Stimulated activated CD4-positive, alpha-beta T cell treated with anti-CD3 and anti-CD28 coated beads, TNF-alpha, amount 100 ng/mL, for 4 hours (primary cell): ENCODE data around the gene SMPD3.
A peak's percentile ranks its signal among the peaks of the same experiment; 100 is the strongest.

ENCODE experiments used
- DNase-seq, 3 experiments: peaks; one replicate each; pipeline ENCODE4 v3.0.0-alpha.2; 2020; ENCODE audit warnings: low read depth in 3 of 3

Gene SMPD3

GRCh38 chr16:68356249-68356918 lies 91.9 kb downstream of the SMPD3 start:
- DNase-seq = peak in 1 of 3 experiments; percentile 39

- DNase-seq = no peak
Observed at GRCh38 chr16:68355447-68356248, 92.7 kb downstream of the SMPD3 start.

DNA sequence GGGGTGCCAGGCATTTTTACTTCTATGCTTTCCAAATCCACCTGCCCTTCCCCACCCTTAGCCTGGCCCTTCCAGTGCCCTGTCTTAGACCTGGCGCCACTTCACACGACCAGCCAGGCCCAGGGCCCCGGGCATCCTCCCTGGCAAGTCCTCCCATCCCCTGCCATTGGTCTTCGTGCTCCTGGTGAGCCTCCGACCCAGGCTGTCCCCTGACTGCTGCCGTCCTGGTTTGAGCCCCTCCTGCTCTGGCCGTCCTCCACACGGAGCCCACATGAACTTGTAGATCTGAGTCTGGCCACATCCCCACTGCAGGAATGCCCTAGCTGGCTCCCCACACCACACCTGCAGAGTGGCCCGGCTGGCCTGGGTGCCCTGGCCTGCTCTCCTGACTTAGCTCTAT lies 93.5 kb downstream of the SMPD3 start:
- no peak for DNase-seq

- no peak for DNase-seq
Observed at GRCh38 chr16:68353366-68353765, 94.9 kb downstream of the SMPD3 start.

DNA sequence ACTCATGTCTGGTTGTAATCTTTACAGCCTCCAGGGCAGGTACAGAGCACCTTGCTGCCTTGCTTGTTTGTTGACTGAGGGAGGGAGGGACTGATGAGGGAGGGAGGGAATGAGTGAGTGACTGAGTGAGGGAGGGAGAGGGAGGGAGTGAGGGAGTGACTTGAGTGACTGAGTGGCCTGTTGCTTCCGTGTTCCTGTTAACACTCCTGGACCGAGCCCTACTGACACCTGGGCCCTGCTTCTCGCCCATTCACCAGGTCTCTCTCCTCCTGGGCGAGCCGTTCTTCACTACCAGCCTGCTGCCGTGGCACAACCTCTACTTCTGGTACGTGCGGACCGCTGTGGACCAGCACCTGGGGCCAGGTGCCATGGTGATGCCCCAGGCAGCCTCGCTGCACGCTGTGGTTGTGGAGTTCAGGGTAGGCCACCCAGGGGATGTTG lies 96.3 kb downstream of the SMPD3 start:
- no peak for DNase-seq

- no peak for DNase-seq
Observed at GRCh38 chr16:68351463-68351862, 96.8 kb downstream of the SMPD3 start.

DNA sequence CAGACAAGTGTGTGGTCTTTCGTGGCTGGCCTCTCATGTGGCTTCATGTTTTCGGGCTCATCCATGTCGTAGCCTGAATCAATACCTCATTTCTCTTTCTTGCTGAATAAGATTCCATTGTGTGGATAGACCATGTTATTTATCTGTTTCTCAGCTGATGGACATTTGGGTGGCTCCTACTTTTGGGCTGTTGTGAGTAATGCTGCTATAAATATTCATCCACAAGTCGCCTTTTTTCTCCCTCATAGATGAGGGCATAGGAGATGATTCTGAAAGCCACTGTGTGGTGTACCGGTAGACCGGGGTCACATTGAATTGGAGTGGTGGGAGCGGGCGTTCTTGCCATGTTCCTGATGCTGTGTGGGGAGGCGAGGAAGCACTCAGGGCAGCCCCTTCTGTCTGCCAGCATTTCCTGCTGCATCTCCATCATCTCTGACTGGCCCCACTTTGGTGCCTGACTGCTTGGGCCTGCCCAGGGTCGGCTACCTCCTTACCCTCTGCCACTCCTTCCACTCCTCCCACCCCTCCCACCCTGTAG lies 97.4 kb downstream of the SMPD3 start:
- no peak for DNase-seq

- no peak for DNase-seq
Observed at GRCh38 chr16:68349838-68350410, 98.4 kb downstream of the SMPD3 start.

GRCh38 chr16:68348639-68349445 lies 99.5 kb downstream of the SMPD3 start:
- no peak for DNase-seq

- DNase-seq = no peak
Observed at GRCh38 chr16:68347605-68348004, 100.7 kb downstream of the SMPD3 start.

DNA sequence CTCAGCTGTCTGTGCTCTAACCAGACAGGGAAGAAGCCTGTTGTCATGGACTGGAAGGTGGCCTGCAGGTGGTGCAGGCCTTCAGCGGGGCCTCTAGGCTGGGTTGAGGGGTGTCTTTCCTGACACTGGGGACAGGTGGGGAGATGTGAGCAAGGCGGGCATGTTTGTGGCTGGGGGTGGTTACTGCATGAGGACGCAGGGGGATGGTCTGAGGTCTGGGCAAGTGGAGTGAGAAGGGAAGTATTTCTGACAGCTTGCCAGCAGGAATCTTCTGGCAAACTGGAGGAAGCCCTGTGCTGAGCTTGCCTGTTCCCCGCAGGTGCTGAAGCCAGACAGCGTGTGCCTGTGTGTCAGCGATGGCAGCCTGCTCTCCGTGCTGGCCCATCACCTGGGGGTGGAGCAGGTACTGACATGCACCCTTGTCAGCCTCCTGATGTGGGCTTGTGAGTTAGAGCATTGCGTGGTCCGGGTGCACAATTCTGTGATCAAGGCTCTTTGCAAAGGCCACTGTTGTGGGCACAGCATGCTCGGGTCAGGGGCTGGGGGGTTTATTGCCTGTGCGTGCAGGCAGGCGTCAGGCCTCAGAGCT lies 101.3 kb downstream of the SMPD3 start:
- DNase-seq = no peak

GRCh38 chr16:68345958-68346635 lies 102.2 kb downstream of the SMPD3 start:
- DNase-seq = no peak

GRCh38 chr16:68345351-68345810 lies 102.9 kb downstream of the SMPD3 start:
- DNase-seq = no peak

DNA sequence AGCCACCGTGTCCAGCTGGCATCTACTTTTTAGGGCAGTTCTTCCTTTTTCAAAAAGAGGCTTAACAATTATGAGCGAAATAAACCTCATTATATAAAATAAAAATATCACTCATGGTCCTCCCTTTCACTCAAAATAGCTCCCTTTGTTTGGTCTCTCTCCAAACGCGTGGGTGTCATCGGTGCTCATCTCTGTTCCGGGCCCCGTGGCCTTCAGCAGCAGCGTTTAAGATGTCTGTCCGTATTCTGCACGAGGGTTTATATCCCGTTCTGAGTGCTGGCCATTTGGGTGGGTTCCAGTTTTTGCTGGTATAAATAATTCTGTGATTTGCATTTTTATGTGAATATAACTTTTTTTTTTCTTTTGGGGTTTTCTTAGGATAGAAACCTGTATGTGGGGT lies 104.1 kb downstream of the SMPD3 start:
- DNase-seq = no peak

DNA sequence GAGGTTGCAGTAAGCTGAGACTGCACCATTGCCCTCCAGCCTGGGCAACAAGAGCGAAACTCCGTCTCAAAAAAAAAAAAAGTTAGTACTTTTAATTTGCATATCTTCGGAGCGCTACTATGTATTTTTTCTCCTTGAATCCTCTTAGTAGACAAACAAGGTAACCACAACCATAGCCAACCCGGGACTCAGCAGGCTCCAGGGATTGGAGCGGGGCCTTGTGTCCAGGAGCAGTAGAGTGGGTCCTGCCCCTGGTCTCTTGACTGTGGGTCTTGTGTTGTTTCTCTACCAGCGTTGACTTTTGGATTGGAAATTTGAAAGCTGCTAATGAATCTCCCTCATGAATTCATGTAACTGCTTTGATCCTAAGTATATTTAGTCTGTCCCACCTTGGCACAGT lies 105.2 kb downstream of the SMPD3 start:
- no peak for DNase-seq

DNA sequence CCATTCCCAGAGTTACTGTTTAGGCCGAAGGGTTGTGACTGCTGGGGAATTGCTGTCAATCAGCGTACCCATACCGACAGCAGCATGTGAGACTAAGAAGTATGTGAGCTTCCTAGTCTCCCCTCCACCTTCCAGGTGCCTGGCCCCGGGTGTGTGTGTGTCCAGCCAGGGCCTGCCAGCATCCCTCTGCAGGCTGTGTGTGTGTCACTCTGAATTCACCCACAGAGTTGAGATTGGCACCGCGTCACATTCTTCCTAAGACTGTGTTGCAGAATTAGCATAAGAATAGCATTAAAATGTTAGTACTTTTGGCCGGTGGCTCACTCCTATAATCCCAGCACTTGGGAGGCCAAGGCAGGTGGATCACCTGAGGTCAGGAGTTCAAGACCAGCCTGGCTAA lies 105.7 kb downstream of the SMPD3 start:
- no peak for DNase-seq

DNA sequence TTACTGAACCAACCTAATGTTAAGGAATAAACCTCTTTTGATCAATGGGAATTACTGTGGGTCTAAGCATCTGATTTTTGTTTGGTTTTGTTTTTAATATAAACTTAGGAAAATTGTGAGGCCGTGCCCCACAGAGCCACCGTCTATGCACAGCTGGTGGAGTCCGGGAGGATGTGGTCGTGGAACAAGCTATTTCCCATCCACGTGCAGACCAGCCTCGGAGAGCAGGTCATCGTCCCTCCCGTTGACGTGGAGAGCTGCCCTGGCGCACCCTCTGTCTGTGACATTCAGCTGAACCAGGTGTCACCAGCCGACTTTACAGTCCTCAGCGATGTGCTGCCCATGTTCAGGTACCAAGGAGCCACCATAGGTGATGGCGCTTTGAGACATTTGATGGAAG lies 109.1 kb downstream of the SMPD3 start:
- DNase-seq = no peak

GRCh38 chr16:68338326-68339119 lies 109.8 kb downstream of the SMPD3 start:
- no peak for DNase-seq

DNA sequence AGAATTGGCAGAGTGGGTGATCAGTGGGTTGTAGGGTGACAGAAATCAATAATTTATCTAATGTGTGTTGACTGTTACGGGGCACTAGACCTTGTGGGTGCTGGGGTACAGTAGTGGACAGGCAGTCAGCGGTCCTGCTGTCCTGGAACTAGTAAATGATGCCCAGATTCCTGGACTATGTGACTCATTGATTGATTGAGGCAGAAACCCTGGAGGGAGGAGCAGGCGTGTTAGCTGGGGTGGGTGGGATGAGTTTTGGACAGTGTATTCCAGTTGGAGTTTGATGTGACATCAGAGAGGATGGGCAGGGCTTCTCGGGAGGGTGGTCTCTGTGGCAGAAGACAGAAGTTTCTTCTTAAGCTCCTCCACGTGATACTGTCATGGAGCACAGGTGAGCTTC lies 113.1 kb downstream of the SMPD3 start:
- DNase-seq = no peak
